ENCODE results near the gene ACOX1. TPM values are rescaled to one million over a fixed set of nuclear protein-coding genes. Genes with fewer than 3 reads are reported as not detected.

Gene ACOX1
- total RNA-seq = 37.6 and 47.4 TPM in 2 replicates

DNA sequence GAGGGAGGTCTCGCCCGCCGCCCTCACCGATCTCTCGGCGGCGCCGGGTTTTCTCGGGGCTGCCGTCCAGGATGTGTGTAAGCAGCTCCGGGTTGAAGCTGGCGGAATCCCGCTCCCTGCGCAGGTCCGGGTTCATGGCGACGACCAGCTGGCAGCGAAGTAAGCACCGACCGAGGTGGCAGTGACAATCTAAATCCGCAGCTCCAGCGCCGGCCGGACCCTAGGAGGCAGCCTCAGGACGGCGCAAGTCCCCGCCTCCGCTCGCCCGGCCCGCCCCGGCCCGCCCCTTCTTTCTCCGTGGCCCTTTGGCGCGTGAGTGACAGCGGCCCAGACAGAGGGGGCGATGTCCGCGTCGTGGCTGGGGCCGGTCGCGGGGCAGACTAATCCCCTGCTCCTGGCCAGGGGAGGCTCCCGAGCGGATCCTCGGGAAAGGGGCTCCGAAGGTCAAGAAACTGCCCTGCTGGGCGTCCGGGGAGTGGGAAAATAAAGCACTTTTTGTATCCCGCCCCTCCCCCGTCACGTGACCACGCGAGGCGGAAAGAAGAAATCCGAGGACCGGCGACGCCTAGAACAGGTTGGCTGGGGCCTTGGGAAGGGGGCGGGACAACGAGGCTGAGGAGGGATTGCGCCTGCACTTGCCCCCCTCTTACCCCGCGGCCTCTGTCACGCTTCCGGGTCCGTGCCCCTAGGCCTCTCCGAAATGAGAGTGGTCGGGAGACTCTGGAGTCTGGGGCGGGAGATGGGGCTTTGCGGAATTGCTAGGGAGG lies at the start of gene ACOX1, which contains the start of gene TEN1:
Gene ACOX1, minus strand, starts transcription at position 229 of the 767 bp plus-strand sequence. Its CDS starts 93 bp downstream, at position 136.
Gene TEN1, plus strand, starts transcription at position 303 of the 767 bp plus-strand sequence. CDS start 6,953 bp downstream, outside the sequence.

DNA sequence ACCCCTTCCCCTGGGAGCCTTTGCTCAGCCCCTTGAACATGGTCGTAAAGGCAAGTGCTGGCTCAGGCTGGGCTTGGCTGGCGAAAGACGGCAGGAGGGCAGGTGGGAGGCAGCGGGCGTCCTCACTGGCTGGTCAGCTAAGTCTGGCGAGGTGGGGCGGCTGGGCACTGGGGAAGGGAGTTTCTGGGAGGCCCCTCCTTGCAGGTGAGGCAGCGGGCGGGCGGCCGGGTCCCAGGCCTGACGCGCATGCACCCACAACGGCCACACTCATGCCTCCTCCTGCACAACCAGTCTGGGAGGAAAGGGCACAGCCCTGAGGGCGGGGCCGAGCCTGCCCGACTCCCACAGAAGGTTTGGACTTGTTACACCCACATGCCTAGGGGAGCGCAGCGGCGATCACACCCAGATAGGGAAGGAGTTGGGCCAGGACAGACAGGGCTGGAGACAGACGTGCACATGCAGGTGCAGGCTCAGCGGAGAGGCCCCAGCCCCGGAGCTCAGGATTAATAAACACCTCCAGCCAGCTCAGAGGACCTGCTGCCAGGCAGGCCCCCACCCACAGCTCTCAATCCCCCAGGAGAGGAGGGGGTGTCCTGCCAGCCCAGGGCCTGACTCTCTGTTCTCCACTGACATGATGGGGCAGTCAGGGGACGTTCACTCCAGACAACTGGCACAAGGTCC lies 48.3 kb upstream of the ACOX1 start, which contains the start of gene EVPL:
Gene EVPL, minus strand, starts transcription at position 148 of the 681 bp plus-strand sequence. Its CDS starts 108 bp downstream, at position 40.

DNA sequence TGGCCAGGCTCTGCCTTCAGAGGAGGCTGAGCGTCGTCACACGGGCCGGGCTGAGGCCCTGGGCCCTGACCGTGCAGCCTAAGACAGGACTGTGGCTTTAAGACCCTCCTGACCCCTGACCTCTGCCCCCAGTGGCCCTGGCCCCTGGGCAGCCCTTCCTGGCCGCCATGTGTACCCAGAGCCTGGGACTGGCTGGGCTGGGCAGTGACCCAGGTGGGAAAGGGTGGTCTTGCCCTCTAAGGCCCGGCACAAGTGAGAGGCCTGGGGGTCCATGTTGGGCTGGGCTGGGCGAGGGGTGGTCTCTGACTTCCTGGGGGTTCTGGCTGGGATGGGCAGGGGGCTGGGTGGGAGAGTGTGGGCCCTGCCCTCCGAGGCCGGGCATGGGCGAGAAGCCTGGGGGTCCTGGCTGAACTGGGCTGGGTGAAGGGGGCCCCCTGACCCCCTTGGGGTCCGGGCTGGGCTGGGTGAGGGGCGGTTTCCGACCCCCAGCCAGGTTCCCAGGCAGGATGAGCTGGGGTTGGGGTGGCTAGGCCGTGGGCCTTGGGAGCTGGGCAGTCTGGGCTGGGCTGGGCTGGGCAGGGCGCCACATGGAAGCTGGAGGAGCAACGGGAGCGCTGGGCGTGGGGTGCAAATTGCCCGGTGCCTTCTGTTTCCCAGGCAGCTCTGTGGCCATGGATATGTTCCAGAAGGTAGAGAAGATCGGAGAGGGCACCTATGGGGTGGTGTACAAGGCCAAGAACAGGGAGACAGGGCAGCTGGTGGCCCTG lies 22.0 kb upstream of the ACOX1 start, which contains the start of gene CDK3:
Gene CDK3, plus strand, starts transcription at position 101 of the 767 bp plus-strand sequence. Its CDS starts 571 bp downstream, at position 672.

DNA sequence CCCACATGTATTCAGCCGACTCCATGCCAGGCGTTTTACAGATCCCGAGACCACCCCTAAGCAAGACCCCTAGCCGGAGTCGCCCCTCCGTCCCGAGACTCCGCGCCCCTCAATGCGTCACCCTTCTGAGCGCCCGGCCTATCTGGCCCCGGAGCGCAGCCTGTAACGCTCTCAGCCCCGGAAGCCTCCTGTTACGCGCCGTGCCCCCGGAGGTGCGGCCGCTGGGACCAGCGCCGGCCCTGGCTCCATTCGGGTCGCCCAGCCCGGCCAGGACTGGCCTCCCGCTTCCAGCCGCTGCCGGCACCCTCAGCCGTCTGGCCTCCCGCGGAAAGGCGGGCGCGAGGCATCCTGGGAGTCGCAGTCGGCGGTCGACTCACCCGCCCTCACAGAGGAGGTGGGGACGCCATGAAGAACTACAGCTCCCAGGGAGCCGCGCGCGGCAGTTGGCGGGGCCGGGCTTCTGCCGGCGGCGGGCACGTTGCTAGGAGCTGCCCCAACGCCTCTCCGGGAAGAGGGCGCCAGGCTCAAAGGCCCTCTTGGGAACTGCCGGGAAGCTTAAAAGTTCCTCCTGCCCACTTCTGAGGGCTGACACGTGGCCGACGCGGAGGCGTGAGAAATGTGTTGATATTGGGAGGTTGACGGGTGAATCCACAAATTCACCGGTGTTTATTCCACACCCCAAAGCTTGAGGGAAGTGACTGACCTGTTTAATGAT lies 38.1 kb downstream of the ACOX1 start, which contains the start of gene FBF1:
Gene FBF1, minus strand, starts transcription at position 316 of the 715 bp plus-strand sequence. CDS start 2,893 bp downstream, outside the sequence.

DNA sequence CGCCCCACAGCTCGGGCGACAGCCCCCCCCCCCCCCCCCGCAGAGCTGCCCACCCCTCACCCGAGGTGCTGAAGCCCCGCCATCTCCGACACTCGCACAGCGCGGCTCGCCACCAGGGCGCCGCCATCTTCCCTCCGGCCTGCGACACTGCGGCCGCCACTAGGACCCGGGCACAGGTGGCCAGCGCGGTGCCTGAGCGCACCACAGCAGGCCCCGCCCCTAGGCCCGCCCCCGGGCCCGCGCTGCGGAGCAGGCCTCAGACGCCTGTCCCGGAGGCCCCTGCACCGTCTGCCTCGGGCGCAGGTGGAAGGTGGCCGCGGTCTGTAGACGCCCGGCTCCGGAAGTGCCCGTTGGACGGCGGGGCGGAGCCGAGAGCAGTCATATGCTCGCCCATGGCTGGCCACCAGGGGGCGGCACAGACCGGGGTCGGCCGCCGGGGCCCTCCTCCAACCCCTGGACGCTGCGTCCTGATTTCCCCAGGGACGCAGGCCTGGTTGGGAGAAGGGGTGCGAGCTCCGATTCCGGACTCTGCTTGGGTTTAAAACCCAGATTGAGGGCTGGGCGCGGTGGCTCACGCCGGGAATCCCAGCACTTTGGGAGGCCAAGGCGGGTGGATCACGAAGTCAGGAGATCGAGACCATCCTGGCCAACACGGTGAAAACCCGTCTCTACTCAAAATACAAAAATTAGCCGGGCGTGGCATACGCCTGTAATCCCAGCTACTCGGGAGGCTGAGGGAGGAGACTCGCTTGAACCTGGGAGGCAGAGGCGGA lies 74.0 kb downstream of the ACOX1 start, which contains the start of gene MRPL38:
Gene MRPL38, minus strand, starts transcription at position 136 of the 773 bp plus-strand sequence. Its CDS starts 9 bp downstream, at position 127.

DNA sequence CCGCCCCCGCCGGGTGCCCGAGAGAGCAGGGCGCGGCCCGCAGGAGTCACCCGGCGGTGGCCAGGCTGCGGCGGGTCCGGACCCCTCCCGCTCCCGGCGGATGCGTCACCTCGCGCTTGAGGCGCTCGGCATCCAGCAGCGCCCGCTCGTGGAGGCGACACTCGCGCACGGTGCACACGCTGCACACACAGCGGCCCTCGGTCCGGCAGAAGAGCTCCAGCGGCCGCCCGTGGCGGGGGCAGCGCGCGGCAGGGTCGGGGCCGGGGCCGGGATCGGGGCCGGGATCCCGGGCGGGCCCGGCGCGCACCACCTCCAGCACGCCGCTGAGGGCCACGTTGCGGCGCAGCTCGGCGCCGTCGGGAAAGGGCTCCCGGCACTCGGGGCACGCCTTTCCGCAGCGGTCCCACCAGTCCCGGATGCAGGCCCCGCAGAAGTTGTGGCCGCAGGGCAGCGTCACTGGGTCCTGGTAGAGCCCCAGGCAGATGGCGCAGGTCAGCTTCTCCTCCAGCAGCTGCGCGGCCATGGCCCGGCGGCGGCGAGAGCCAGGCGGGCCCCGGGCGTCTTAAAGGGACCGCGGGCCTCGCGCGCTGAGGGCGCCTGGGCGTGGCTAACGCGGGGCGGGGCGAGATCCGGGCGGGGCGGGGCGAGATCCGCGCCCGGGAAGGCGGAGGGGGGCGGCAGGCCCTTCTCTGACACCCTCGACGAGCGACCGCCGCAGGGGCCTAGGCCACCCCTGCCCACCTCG lies 82.4 kb downstream of the ACOX1 start, which contains the start of gene TRIM65:
Gene TRIM65, minus strand, starts transcription at position 537 of the 745 bp plus-strand sequence. Its CDS starts 14 bp downstream, at position 523.

Other genes with a start within 250 kb of the ACOX1 start
- gene GALK1, start 214.0 kb downstream of the ACOX1 start, total RNA-seq = 20.0 and 26.4 TPM in 2 replicates
- gene UNK, start 194.4 kb downstream of the ACOX1 start, total RNA-seq = 22.0 and 26.1 TPM in 2 replicates
- 0.12 and 0.20 TPM in 2 replicates for gene UNC13D, start 134.8 kb downstream of the ACOX1 start, total RNA-seq
- 35.1 and 43.8 TPM in 2 replicates for gene WBP2, start 123.8 kb downstream of the ACOX1 start, total RNA-seq
- 31.0 and 35.9 TPM in 2 replicates for gene TRIM47, start 100.6 kb downstream of the ACOX1 start, total RNA-seq
- gene TRIM65, start 82.2 kb downstream of the ACOX1 start, total RNA-seq = 23.9 and 24.8 TPM in 2 replicates
- gene MRPL38, start 74.3 kb downstream of the ACOX1 start, total RNA-seq = 22.2 and 30.8 TPM in 2 replicates
- 2.7 and 9.9 TPM in 2 replicates for gene FBF1, start 38.1 kb downstream of the ACOX1 start, total RNA-seq
- 9.2 and 13.2 TPM in 2 replicates for gene TEN1, start 74 bp upstream of the ACOX1 start, total RNA-seq
- gene CDK3, start 21.7 kb upstream of the ACOX1 start, total RNA-seq = 1.6 and 2.4 TPM in 2 replicates
- gene EVPL, start 48.1 kb upstream of the ACOX1 start, total RNA-seq = not detected in 2 replicates
- 40.8 and 48.2 TPM in 2 replicates for gene SRP68, start 93.4 kb upstream of the ACOX1 start, total RNA-seq
- gene GALR2, start 95.6 kb upstream of the ACOX1 start, total RNA-seq = not detected in 2 replicates
- not detected in 2 replicates for gene ZACN, start 100.0 kb upstream of the ACOX1 start, total RNA-seq
- gene EXOC7, start 124.6 kb upstream of the ACOX1 start, total RNA-seq = 44.9 and 59.0 TPM in 2 replicates
- not detected in 2 replicates for gene FOXJ1, start 162.1 kb upstream of the ACOX1 start, total RNA-seq

Data from cardiac ventricle fibroblast (primary cell).